Activated T-cell treated with anti-CD3 and anti-CD28 coated beads, Interleukin-2, amount 50 U/mL, for 72 hours (primary cell): ENCODE results near the gene ARHGEF10L. TPM values are rescaled to one million over a fixed set of nuclear protein-coding genes. Genes with fewer than 3 reads are reported as not detected.

Experiments
- ATAC-seq, 2 donors: fragments of 150-1000 bp; cut with Tn5 transposase; replicated peaks in 1 of 2; 2 replicates each; pipeline ENCODE4 v1.10.0; 2021; ENCODE audit warnings: moderate library complexity in 2 of 2, mild to moderate bottlenecking in 1 of 2
- DNase-seq, 2 donors: peaks; one replicate each; pipeline ENCODE4 v3.0.0; 2021 to 2022; ENCODE audit warnings: mixed read lengths in 1 of 2
- H3K27ac Mint-ChIP-seq: one replicate; pipeline ENCODE4 v1.8.0; 2022; ENCODE audit warnings: mild to moderate bottlenecking, moderate library complexity, mixed read lengths
- H3K27me3 Mint-ChIP-seq: one replicate; pipeline ENCODE4 v1.8.0; 2022; ENCODE audit warnings: low read depth, mixed read lengths
- H3K36me3 Mint-ChIP-seq, 2 donors: one replicate each; pipeline ENCODE4 v1.8.0; 2022; ENCODE audit warnings: mixed read lengths in 2 of 2, mild to moderate bottlenecking in 1 of 2; ENCODE audit not compliant: insufficient read depth in 2 of 2
- H3K4me1 Mint-ChIP-seq: one replicate; pipeline ENCODE4 v1.8.0; 2022; ENCODE audit warnings: low read depth, mixed read lengths
- H3K4me3 Mint-ChIP-seq, 2 donors: one replicate each; pipeline ENCODE4 v1.8.0; 2022; ENCODE audit warnings: mild to moderate bottlenecking in 2 of 2, mixed read lengths in 2 of 2, moderate library complexity in 2 of 2
- H3K9me3 Mint-ChIP-seq, 2 donors: one replicate each; pipeline ENCODE4 v1.8.0; 2022; ENCODE audit warnings: mixed read lengths in 2 of 2
- total RNA-seq, 2 donors: library from RNA; stranded (reverse); gene quantifications; one replicate each; pipeline ENCODE4 v1.2.3, GENCODE V29; 2022

ARHGEF10L gene
- total RNA-seq, 2 donors from 2014 or later: not detected

DNA sequence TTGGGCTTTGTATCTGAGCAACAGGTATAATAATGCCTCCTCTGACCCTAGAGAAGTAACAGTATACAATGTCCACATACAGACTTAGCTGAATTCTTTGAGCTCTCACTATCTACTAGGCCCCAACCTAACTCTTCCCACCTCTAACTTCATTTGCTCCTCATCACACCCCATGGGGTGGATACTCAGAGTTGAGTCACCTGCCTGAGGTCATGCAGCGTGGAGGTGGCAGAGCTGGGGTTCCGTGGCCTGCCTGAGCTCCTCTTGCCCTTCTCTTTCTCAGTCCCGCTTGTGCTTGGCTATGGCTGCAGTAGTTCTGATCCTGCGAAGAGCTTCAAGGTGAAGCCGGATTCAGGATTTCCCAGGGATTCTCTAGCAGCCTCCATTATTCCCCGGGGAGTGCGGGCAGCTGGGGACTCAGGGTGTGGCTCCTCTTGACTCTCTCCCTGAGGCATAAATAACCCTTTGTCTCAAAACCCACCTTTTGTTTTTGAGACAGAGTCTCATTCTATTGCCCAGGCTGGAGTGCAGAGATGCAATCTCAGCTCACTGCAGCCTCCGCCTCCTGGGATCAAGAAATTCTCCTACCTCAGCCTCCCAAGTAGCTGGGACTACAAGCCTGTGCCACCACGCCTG lies 185.7 kb downstream of the ARHGEF10L start:
- no peak for DNase-seq
- H3K27ac Mint-ChIP-seq: no peak overlapping the region
- H3K4me1 Mint-ChIP-seq: no peaks in the 10 kb centered on the region
- no peaks in the 10 kb centered on the region for H3K9me3 Mint-ChIP-seq
- H3K4me3 Mint-ChIP-seq: no peak overlapping the region
- ATAC-seq: no peak
- peaks cover 0 to 1% of the 10 kb centered on the region in 2 donors for H3K36me3 Mint-ChIP-seq
- H3K27me3 Mint-ChIP-seq: no peaks in the 10 kb centered on the region

DNA sequence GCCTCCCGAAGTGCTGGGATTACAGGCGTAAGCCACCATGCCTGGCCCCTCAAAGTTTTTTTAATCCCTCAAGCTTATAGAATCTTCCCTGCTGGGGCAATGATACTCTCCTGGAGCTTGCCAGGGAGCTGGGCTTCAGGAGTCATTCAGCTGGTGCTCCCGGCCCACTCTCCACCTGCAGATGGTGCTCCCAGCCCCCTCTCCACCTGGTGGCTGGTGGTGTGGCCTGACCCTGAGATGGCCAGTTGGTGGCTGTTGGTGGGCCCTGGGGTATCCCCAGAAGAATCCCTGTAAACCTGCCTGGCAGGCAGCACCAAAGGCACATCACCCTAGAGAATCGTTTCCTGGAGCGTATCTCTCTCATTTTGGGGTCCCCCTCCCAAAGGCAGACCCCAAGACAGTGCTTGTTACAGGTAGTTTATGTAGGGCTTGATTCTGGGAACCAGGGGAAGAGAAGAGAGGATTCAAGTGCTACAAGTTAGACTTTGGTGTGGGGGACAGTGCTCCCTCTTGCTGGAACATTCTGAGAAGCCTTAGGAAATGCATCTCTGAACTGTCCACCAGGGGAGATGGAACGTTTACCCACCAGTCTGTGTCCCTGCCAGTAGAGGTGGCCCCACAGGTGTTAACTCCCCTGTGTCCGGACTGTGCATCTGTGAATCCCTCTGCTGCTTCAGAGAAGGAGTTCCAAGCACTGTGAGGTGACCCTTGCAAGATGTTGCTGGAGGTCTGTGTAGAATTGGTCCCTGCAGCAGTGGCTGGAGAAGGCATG lies 186.5 kb downstream of the ARHGEF10L start:
- Mint-ChIP-seq H3K27ac (no peak overlapping the region), H3K27me3 (no peaks in the 10 kb centered on the region), H3K9me3 (no peaks in the 10 kb centered on the region), H3K36me3 (peaks cover 0 to 1% of the 10 kb centered on the region in 2 donors), H3K4me3 (no peak overlapping the region), H3K4me1 (no peaks in the 10 kb centered on the region)
- DNase-seq (no peak), ATAC-seq (no peak)

DNA sequence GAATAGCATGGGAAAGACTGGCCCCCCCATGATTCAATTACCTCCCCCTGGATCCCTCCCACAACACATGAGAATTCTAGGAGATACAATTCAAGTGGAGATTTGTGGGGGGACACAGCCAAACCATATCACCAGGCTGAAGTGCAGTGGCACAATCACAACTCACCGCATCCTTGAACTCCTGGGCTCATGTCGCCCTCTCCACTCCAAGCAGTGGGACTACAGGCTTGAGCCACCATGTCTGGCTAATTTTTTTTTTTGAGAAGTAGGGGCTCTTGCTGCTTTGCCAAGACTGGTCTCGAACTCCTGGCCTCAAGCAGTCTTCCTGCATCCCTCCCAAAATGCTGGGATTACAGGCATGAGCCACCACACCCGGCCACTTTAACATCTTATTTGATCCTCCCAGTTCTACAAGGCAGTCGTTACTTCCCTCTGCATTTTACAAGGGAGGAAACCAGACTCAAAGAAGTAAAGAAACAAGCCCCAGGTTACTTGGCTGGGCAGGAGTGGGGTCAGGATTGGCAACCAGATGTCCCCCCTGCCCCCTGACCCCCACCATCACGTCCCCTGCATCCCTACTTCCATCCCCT lies 188.7 kb downstream of the ARHGEF10L start:
- H3K9me3 Mint-ChIP-seq: no peaks in the 10 kb centered on the region
- DNase-seq (no peak), ATAC-seq (no peak)
- no peak overlapping the region for H3K27ac Mint-ChIP-seq
- H3K4me3 Mint-ChIP-seq: no peak overlapping the region
- H3K4me1 Mint-ChIP-seq: no peaks in the 10 kb centered on the region
- H3K36me3 Mint-ChIP-seq: peaks cover 0 to 1% of the 10 kb centered on the region in 2 donors
- no peaks in the 10 kb centered on the region for H3K27me3 Mint-ChIP-seq

DNA sequence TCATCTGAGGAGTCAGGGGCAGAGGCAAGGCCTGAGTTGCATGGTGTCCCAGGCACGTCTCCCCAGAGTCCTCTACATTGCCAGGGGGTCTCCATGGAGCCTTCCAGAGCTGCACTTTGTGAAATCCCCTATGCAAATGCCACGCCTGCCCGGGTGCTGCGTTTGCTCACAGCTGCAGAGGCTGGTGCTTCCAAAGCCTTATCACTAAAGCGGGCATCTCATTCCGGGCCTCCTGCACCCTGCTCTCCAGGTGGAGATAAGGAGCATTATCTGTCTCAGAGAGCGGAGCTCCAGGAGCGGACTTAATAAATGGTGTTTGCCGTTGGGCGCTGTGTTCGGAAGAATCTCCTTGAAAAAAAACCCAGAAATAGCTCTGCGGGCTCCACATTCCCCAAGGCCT lies 189.8 kb downstream of the ARHGEF10L start:
- H3K9me3 Mint-ChIP-seq: no peaks in the 10 kb centered on the region
- no peak overlapping the region for H3K27ac Mint-ChIP-seq
- no peaks in the 10 kb centered on the region for H3K4me1 Mint-ChIP-seq
- H3K36me3 Mint-ChIP-seq: peaks cover 0 to 1% of the 10 kb centered on the region in 2 donors
- no peak overlapping the region for H3K4me3 Mint-ChIP-seq
- no peak for ATAC-seq
- no peaks in the 10 kb centered on the region for H3K27me3 Mint-ChIP-seq
- no peak for DNase-seq

DNA sequence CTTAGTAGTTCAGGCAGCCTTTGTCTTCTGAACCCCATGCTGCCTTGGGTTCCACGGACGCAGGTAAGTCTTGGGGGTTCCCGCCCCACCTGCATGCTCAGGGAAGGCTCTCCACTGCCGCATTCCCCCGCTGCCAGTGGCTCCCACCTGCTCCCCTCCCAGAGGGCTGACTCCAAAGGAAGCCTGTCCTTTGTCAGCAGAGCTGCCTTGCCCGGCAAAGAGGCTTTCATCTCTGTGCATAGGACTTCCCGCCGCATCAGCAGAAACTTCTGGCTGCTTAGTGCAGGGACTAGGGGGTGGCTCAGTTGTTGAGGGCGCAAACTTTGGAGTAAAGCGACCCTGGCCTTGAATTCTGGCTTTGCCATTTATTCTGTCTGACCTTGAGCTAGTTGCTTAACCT lies 190.4 kb downstream of the ARHGEF10L start:
- no peaks in the 10 kb centered on the region for H3K4me1 Mint-ChIP-seq
- ATAC-seq (no peak), DNase-seq (no peak)
- peaks cover 0 to 1% of the 10 kb centered on the region in 2 donors for H3K36me3 Mint-ChIP-seq
- no peaks in the 10 kb centered on the region for H3K27me3 Mint-ChIP-seq
- H3K27ac Mint-ChIP-seq: no peak overlapping the region
- H3K9me3 Mint-ChIP-seq: no peaks in the 10 kb centered on the region
- no peak overlapping the region for H3K4me3 Mint-ChIP-seq

DNA sequence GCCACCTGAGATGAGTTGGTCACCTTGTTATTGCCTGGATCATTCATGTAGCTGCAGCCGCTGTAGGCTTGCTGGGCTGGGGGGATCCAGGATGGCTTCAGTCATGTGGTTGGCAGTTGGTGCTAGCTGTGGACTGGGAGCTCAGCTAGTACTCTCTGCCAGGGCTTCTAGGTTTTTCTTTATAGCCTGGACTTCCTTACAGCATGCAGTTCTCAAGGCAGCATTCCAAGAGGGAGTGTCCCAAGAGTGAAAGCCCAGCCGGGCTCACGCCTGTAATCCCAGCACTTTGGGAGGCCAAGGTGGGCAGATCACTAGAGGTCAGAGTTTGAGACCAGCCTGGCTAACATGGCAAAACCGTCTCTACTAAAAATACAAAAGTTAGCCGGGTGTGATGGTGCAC lies 192.0 kb downstream of the ARHGEF10L start:
- Mint-ChIP-seq H3K4me1 (no peaks in the 10 kb centered on the region), H3K9me3 (no peaks in the 10 kb centered on the region), H3K4me3 (no peak overlapping the region), H3K36me3 (peaks cover 0 to 1% of the 10 kb centered on the region in 2 donors), H3K27me3 (no peaks in the 10 kb centered on the region), H3K27ac (no peak overlapping the region)
- ATAC-seq: no peak
- DNase-seq: no peak

DNA sequence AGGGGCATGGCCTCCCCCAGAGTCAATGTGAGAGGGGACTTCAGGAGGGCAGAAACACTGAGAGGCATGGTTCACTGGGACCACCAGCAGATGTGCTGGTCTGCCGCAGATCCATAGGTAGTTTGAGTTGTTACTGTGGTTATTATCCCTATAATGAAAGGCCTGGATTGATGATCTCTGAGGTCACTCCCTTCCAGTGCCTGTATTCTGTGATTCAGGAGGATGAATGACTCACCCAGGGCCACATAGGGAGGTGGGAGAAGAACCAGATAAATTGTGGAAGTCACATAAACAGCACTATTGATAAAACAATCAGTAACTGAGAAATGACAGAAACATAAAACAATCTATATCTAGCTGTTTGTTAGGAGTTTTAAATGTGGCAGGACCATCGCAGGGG lies 193.0 kb downstream of the ARHGEF10L start:
- H3K4me3 Mint-ChIP-seq: no peak overlapping the region
- no peaks in the 10 kb centered on the region for H3K9me3 Mint-ChIP-seq
- H3K4me1 Mint-ChIP-seq: no peaks in the 10 kb centered on the region
- H3K27ac Mint-ChIP-seq: no peak overlapping the region
- H3K36me3 Mint-ChIP-seq: peaks cover 0 to 1% of the 10 kb centered on the region in 2 donors
- no peak for DNase-seq
- ATAC-seq: no peak
- no peaks in the 10 kb centered on the region for H3K27me3 Mint-ChIP-seq

DNA sequence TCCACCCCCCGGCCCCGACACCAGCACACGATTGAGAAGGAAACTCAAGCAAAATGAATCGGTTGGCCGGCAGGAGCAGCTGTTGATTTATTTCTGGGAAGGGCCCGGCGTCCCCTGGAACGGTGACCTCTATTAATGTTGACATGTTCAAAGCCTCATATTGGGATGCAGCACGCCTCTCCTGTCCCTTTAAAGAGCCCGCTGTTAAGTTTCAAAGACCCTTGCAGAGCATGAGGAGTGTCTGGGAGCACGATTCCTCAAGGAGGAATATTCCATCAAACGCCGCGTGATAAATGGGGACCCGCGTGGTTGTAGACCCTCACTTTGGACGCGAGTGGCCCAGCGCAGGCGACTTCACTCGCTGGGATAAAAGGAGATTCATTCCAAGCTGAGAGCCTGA lies 194.2 kb downstream of the ARHGEF10L start:
- Mint-ChIP-seq H3K9me3 (no peaks in the 10 kb centered on the region), H3K27me3 (no peaks in the 10 kb centered on the region), H3K27ac (no peak overlapping the region), H3K4me3 (no peak overlapping the region), H3K36me3 (peaks cover 0 to 1% of the 10 kb centered on the region in 2 donors), H3K4me1 (no peaks in the 10 kb centered on the region)
- DNase-seq (no peak), ATAC-seq (no peak)

DNA sequence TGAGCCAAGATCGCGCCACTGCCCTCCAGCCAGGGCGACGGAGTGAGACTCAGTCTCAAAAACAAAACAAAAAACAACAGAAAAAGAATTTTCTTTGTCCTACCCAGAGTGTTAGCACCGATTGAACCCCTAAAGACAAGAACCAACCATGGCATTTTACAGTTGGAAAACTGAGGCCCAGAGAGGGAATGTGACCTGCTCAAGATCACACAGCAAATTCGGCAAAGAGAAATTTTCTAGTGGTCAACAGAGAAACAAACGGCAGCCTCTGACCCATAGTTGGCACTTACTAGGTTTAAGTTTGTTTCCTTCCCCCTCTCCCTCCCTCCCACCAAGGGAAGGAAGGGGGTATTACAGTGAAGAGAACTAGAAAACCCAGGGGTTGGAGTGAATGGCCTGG lies 195.1 kb downstream of the ARHGEF10L start:
- no peak overlapping the region for H3K27ac Mint-ChIP-seq
- ATAC-seq: no peak
- H3K27me3 Mint-ChIP-seq: no peaks in the 10 kb centered on the region
- no peaks in the 10 kb centered on the region for H3K36me3 Mint-ChIP-seq
- H3K9me3 Mint-ChIP-seq: no peaks in the 10 kb centered on the region
- no peak for DNase-seq
- no peak overlapping the region for H3K4me3 Mint-ChIP-seq
- H3K4me1 Mint-ChIP-seq: no peaks in the 10 kb centered on the region

DNA sequence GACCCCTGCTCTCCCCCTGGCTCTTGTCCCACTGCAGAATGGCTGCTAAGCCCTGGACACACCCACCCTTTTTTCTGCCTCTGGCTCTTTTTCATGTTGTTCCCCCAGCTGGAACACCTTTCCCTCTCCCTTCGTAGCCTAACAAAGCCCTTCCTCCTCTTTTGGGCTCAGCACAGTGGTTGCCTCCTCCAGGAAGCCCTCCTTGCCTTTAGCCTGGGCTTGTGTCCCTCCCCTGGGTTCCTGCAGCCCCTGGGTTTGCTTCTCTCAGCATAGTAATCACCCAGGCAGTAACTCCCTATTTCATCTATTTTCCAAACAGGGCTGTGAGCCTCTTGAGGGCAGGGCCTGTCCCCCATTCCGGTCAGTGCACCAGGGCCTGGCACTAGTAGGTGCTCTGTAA lies 195.8 kb downstream of the ARHGEF10L start:
- no peak for ATAC-seq
- no peak overlapping the region for H3K27ac Mint-ChIP-seq

DNA sequence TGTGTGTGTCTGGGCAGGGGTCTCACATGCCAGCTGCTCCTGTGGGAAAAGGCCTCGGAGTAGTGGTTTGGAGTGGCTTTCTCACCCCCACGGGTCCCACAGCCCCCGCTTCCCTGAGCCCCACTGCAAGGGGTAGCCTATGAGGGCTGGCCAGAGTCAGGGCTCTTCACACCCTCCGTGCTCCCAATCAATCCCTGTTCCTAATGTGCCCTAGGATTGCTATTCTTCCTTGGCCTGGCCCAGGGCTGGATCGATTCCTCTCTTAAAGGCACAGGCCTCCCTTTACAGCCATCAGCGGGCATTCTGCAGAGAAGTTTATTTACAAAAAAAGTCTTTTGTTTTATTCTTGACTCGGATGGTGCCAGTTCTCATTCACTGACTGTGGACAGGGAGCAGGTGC lies 196.3 kb downstream of the ARHGEF10L start:
- H3K9me3 Mint-ChIP-seq: no peaks in the 10 kb centered on the region
- H3K4me1 Mint-ChIP-seq: no peaks in the 10 kb centered on the region
- H3K27ac Mint-ChIP-seq: no peak overlapping the region
- no peak overlapping the region for H3K4me3 Mint-ChIP-seq
- no peak for DNase-seq
- no peaks in the 10 kb centered on the region for H3K27me3 Mint-ChIP-seq
- ATAC-seq: no peak
- no peaks in the 10 kb centered on the region for H3K36me3 Mint-ChIP-seq

More for the DNA sequence above, 195.8 kb downstream of the ARHGEF10L start:
- no peaks in the 10 kb centered on the region for H3K9me3 Mint-ChIP-seq
- no peak overlapping the region for H3K4me3 Mint-ChIP-seq
- no peaks in the 10 kb centered on the region for H3K27me3 Mint-ChIP-seq
- H3K36me3 Mint-ChIP-seq: no peaks in the 10 kb centered on the region
- no peaks in the 10 kb centered on the region for H3K4me1 Mint-ChIP-seq
- no peak for DNase-seq

DNA sequence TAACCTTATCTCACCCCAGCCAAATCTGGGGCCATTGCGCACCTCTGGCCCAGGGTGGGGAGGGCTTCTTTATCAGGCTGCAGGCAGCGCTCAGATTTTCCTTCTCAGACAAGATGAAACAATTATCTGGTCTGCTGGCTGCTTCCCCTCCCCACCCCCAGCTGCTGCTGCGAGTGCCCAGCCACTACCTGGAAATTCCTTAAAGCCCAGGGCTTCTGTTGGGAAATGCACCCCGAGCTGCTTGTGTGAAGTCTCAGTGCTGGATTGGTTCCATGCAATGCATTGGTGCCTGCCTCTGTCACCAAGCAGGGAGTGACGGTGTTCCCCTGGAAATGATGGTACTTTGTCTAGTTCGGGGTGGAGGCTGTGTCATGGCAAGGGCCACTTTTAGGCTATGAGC lies 197.1 kb downstream of the ARHGEF10L start:
- Mint-ChIP-seq H3K9me3 (no peaks in the 10 kb centered on the region), H3K27ac (no peak overlapping the region), H3K4me3 (no peak overlapping the region), H3K36me3 (no peaks in the 10 kb centered on the region), H3K4me1 (no peaks in the 10 kb centered on the region), H3K27me3 (no peaks in the 10 kb centered on the region)
- ATAC-seq (no peak), DNase-seq (no peak)

GRCh38 chr1:17739050-17739449 lies 199.6 kb downstream of the ARHGEF10L start:
- DNase-seq: no peak
- Mint-ChIP-seq H3K27me3 (no peaks in the 10 kb centered on the region), H3K4me1 (no peaks in the 10 kb centered on the region), H3K4me3 (no peak overlapping the region), H3K36me3 (no peaks in the 10 kb centered on the region), H3K9me3 (no peaks in the 10 kb centered on the region), H3K27ac (no peak overlapping the region)
- ATAC-seq: no peak
